BJ (cell line): ENCODE measurements around the gene GALNT3. TPM values are rescaled to one million over a fixed set of nuclear protein-coding genes. Genes with fewer than 3 reads are reported as not detected.

Experiments
- CTCF ChIA-PET: fragments of 350-600 bp; formaldehyde crosslinking; extraction: SDS; loops from one replicate; lab custom pipeline; 2021; ENCODE audit warnings: antibody characterized with exemption, inconsistent platforms; lab: Yijun Ruan, JAX
- POLR2A ChIA-PET: fragments of 300-600 bp; sonication (Branson Sonifier 250); formaldehyde crosslinking; extraction: SDS; loops from one replicate; lab custom pipeline; 2021; ENCODE audit warnings: antibody characterized with exemption; lab: Charles Lee
- DNase-seq: peaks from one replicate; pipeline ENCODE4 v3.0.0-alpha.2; 2011; ENCODE audit warnings: low read depth
- H3K27me3 ChIP-seq: 2 replicates; pipeline ENCODE4 v1.6.0; 2011; ENCODE audit warnings: low read length; ENCODE audit not compliant: control insufficient read depth, insufficient read depth
- H3K36me3 ChIP-seq: 2 replicates; pipeline ENCODE4 v1.5.1; 2011; ENCODE audit warnings: low read length; ENCODE audit not compliant: control insufficient read depth, insufficient read depth
- H3K4me3 ChIP-seq: 2 replicates; pipeline ENCODE4 v1.5.1; 2011; ENCODE audit warnings: low read depth, mild to moderate bottlenecking, control low read depth, low read length
- polyA plus RNA-seq: library from polyadenylated mRNA; depleted of rRNA; stranded (reverse); fragments of >200 nt; gene quantifications from 2 replicates; pipeline ENCODE4 v1.2.3, GENCODE V29; 2011
- TF ChIP-seq, protein P1 (sequence below): IDR thresholded peaks from 2 replicates; pipeline ENCODE4 v1.5.1; 2011; ENCODE audit warnings: low read depth, mild to moderate bottlenecking, control low read depth, inconsistent platforms, low read length, moderate library complexity; ENCODE audit not compliant: insufficient read depth

Gene GALNT3
- polyA plus RNA-seq, 1 experiment: 2.4 TPM

DNA sequence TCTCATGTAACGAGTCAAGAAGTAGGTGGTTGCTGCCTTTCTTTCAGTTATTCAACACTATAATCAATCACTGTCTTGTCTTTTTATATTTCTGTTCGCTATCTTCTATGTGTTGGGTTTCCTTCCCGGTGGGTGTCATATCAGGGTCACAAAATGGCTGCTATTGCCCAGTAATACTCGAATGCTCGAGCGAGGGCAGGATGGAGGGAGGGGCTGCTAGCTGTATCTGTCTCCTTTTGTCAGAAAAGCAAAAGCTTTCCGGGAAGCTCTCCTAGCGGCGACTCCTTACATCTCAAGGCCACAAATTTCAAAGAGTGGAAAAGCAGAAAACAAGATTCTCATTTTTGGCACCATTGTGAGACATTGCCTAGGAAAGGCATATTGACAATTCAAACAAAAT is 16.4 kb upstream of the GALNT3 start:
- ChIA-PET CTCF (no interaction called here), POLR2A (no interaction called here)
- no peak for DNase-seq
- Histone ChIP-seq H3K4me3 (no peak overlapping the region), H3K36me3 (no peaks in the 10 kb centered on the region), H3K27me3 (no peaks in the 10 kb centered on the region)
- TF ChIP-seq, protein P1, sequence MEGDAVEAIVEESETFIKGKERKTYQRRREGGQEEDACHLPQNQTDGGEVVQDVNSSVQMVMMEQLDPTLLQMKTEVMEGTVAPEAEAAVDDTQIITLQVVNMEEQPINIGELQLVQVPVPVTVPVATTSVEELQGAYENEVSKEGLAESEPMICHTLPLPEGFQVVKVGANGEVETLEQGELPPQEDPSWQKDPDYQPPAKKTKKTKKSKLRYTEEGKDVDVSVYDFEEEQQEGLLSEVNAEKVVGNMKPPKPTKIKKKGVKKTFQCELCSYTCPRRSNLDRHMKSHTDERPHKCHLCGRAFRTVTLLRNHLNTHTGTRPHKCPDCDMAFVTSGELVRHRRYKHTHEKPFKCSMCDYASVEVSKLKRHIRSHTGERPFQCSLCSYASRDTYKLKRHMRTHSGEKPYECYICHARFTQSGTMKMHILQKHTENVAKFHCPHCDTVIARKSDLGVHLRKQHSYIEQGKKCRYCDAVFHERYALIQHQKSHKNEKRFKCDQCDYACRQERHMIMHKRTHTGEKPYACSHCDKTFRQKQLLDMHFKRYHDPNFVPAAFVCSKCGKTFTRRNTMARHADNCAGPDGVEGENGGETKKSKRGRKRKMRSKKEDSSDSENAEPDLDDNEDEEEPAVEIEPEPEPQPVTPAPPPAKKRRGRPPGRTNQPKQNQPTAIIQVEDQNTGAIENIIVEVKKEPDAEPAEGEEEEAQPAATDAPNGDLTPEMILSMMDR: no peak

DNA sequence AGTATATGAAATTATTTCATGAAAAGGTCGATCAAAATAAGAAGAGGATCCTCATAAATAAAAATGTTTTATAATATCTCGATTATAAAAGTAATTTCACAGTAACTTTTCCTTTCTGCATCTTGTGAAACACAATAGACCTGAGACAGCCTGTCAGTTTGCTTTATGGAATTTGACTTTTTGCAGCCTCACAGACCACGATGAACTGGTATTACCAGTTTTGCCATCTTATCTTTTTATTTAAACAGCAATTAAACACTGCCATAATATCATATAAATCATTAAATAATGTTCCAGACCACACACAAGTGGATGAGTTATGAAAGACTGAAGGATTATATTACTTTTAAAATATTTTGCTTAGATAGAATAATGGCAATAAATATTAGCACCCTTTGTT is 10.7 kb upstream of the GALNT3 start:
- DNase-seq: no peak

DNA sequence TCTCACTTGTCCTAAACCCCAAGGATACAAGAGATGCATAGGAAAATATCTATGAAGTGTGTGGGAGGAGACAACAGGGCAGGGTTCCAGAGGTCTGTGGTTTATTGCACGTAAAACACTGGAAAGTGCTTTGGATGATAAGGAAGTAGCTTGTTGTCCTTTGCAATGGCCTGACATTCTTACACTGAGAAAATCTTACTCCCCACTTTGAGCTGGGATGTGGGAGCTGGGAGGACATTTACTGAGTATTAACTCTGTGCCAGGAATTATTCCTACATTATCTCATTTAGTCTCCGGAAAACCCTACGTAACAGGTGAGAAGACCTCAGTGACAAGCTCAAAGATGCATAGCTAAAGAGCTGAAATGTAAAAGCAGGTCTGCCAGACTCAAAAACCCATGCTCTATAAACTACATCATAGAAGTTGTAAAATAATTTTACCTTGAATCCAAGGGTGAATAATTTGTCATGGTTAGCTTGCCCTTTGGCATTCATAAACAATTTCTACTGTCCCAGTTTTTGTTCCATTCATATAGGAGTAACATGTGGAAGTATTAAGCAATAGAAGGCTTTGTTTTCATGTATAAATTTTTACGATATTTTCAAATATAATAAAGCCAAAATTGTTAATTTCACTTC is 9.2 kb upstream of the GALNT3 start:
- H3K27me3 ChIP-seq: no peaks in the 10 kb centered on the region; the same call in 1 of the 2 replicates
- ChIA-PET POLR2A (no interaction called here), CTCF (interaction anchor here (0.6 to 0.9 kb wide), 2 partner anchors 10 to 36 kb away, joined by 3 read pairs; no protein-coding TSS in a partner anchor)
- H3K4me3 ChIP-seq: no peak overlapping the region
- DNase-seq: no peak
- no peaks in the 10 kb centered on the region for H3K36me3 ChIP-seq
- TF ChIP-seq, protein P1: no peak

More for the DNA sequence above, 10.7 kb upstream of the GALNT3 start:
- ChIA-PET POLR2A (no interaction called here), CTCF (no interaction called here)
- Histone ChIP-seq H3K36me3 (no peaks in the 10 kb centered on the region), H3K4me3 (no peak overlapping the region), H3K27me3 (no peaks in the 10 kb centered on the region; the same call in 1 of the 2 replicates)
- TF ChIP-seq, protein P1: no peak

DNA sequence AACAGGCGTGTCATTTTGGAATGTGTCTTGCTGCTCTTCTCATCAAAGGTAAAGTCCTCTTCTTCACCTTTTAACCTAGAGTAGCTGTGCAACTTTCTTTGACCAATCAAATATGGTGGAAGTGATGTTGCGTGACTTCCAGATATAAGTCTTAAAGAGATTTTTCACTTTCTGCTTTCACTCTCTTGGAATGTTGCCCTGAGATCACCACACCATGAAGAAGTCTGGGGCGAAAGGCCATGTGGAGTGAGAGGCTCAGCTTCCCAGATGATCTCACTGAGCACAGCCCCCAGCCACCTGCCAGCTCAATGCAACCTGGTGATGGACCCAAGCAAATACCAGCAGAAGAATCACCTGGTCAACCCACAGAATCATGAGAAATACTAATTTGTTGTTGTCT is 7.1 kb upstream of the GALNT3 start:
- Histone ChIP-seq H3K36me3 (no peaks in the 10 kb centered on the region), H3K27me3 (no peaks in the 10 kb centered on the region; the same call in 1 of the 2 replicates), H3K4me3 (no peak overlapping the region)
- no peak for DNase-seq
- TF ChIP-seq, protein P1: no peak
- CTCF ChIA-PET: interaction anchor here (1.0 kb wide), 1 partner anchor 19 kb away, joined by 4 read pairs; no protein-coding TSS in a partner anchor
- POLR2A ChIA-PET: no interaction called here

DNA sequence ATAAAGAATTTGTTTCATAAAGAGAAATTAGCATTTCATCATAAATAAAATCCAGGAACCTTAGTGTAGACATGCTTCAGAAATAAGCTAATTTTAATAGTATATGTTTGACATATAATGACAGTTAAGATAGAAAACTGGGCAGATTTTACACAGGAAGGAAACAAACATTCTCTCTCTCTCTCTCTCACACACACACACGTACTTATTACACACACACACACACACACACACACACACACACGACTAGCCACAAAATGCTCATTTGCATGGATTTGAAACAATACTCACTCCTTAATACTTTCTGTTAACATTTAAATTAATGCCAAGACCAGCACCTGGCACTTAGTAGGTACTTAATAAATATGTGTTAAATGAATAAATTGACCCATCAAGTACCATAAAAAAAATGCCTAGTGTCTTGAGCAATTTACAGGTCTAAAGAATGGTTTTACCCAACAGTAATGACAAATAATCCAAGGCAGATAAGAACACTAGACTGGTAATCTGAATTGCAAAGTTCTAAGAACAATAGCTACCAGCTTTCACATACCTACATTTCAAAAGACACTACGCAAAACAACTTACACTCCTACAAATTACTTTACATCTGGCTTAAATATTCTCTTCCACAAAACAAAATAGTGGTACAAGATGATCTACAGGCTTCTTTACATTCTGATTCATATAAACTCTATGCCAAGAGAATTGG is 2.9 kb upstream of the GALNT3 start:
- CTCF ChIA-PET: no interaction called here
- Histone ChIP-seq H3K27me3 (no peaks in the 10 kb centered on the region; the same call in 1 of the 2 replicates), H3K36me3 (no peaks in the 10 kb centered on the region), H3K4me3 (no peak overlapping the region)
- TF ChIP-seq, protein P1: no peak
- POLR2A ChIA-PET: no interaction called here
- DNase-seq: no peak
